HL-60 (cell line): Measurements from ENCODE around the gene LAMB3.

ENCODE experiments used
- CTCF ChIP-seq: IDR thresholded peaks from one replicate; pipeline ENCODE4 v1.5.1; 2011; ENCODE audit warnings: low read length, control low read depth, inconsistent platforms; ENCODE audit not compliant: insufficient read depth
- GABPA ChIP-seq: IDR thresholded peaks from 2 replicates; pipeline ENCODE4 v1.6.1; 2012; ENCODE audit warnings: low read depth

GRCh38 chr1:209626346-209627026, 25.7 kb downstream of the LAMB3 start:
- TF ChIP-seq GABPA: no peak
- TF ChIP-seq CTCF: no peak
